WERI-Rb-1 (cell line): ENCODE data around the gene KIRREL3.

Experiments used
- DNase-seq: peaks from one replicate; pipeline ENCODE4 v3.0.0-alpha.2; 2020
- H3K27ac ChIP-seq: fragments of 250-450 bp; sonication (Bioruptor Pico); 2 replicates; pipeline ENCODE4 v1.5.1; 2020; ENCODE audit warnings: mild to moderate bottlenecking, moderate library complexity
- H3K27me3 ChIP-seq: fragments of 250-450 bp; sonication (Bioruptor Pico); 2 replicates; pipeline ENCODE4 v1.5.1; 2021; ENCODE audit warnings: mild to moderate bottlenecking, low read depth, moderate library complexity; ENCODE audit not compliant: insufficient read depth, severe bottlenecking
- H3K36me3 ChIP-seq: fragments of 250-450 bp; sonication (Bioruptor Pico); 2 replicates; pipeline ENCODE4 v1.5.1; 2020; ENCODE audit warnings: mild to moderate bottlenecking, moderate library complexity
- H3K4me3 ChIP-seq: 2 replicates; pipeline ENCODE4 v1.5.1; 2011; ENCODE audit warnings: low read depth, mild to moderate bottlenecking, control low read depth, low read length
- H3K9me3 ChIP-seq: fragments of 250-450 bp; sonication (Bioruptor Pico); 2 replicates; pipeline ENCODE4 v1.5.1; 2021; ENCODE audit warnings: mild to moderate bottlenecking, moderate library complexity; ENCODE audit not compliant: severe bottlenecking
- TF ChIP-seq, protein P1 (sequence below): IDR thresholded peaks from 2 replicates; pipeline ENCODE4 v1.5.1; 2011; ENCODE audit warnings: low read depth, mild to moderate bottlenecking, control low read depth, inconsistent platforms, low read length

Gene KIRREL3

DNA sequence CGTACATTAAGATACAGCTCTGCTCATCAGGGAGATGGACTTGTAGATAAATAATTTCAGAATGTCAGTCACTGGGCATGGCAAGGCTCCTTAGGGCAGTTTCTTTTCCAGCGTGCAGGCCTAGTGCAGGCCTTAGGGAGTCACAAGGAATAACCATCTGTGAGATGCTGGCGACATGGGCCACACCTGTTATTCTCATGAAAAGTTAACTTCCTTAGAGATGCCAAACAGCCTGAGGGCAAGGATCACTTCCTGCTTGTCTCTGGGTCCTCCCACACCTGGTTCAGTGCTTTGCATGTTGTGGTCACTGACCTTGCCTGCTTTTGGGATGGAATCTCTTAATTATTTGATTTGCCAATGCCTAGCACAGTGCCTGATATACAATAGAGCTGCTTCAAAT is 574.5 kb downstream of the KIRREL3 start:
- H3K27ac ChIP-seq, result no peak overlapping the region
- no peaks in the 10 kb centered on the region for H3K9me3 ChIP-seq
- H3K27me3 ChIP-seq, result no peaks in the 10 kb centered on the region
- DNase-seq, result no peak
- TF ChIP-seq, protein P1, sequence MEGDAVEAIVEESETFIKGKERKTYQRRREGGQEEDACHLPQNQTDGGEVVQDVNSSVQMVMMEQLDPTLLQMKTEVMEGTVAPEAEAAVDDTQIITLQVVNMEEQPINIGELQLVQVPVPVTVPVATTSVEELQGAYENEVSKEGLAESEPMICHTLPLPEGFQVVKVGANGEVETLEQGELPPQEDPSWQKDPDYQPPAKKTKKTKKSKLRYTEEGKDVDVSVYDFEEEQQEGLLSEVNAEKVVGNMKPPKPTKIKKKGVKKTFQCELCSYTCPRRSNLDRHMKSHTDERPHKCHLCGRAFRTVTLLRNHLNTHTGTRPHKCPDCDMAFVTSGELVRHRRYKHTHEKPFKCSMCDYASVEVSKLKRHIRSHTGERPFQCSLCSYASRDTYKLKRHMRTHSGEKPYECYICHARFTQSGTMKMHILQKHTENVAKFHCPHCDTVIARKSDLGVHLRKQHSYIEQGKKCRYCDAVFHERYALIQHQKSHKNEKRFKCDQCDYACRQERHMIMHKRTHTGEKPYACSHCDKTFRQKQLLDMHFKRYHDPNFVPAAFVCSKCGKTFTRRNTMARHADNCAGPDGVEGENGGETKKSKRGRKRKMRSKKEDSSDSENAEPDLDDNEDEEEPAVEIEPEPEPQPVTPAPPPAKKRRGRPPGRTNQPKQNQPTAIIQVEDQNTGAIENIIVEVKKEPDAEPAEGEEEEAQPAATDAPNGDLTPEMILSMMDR, result no peak
- H3K36me3 ChIP-seq, result 0 out of 2 replicates have a peak, but pooled peaks cover 5% of the 10 kb centered on the region
- H3K4me3 ChIP-seq, result no peak overlapping the region

DNA sequence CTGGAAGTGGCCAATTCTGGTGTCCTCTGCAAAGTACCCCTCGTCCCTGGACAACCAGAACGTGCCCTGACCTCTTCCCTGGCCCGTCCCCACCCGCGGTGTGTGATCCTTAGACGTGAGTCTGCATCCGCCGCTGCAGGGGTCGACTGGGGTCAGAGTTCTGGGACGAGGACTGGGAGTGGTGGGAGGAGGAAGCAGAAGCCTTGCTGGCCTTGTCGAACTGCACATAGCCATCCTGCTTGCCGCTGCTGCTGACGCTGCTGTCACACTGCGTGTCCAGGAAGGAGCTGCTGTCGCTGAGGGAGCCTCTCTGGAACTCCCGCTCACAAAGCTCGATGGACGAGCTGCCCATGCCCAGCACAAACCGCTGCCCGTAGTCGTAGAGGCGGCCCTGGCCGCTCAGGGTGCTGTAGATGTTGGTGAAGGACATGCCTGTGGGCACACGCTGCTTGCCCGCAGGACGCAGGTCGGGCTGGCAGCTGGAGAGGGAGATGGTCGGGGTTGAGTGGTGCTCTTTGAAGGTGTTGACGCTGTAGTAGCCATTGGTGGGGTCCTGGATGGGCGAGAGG is 576.0 kb downstream of the KIRREL3 start:
- Histone ChIP-seq H3K4me3 (no peak overlapping the region), H3K36me3 (0 out of 2 replicates have a peak, but pooled peaks cover 5% of the 10 kb centered on the region), H3K9me3 (no peaks in the 10 kb centered on the region), H3K27me3 (no peaks in the 10 kb centered on the region), H3K27ac (no peak overlapping the region)
- TF ChIP-seq, protein P1, result no peak
- no peak for DNase-seq

GRCh38 chr11:126423743-126424142 is 576.8 kb downstream of the KIRREL3 start:
- H3K4me3 ChIP-seq, result no peak overlapping the region
- no peak for DNase-seq
- no peaks in the 10 kb centered on the region for H3K27me3 ChIP-seq
- TF ChIP-seq, protein P1, result no peak
- H3K9me3 ChIP-seq, result no peaks in the 10 kb centered on the region
- 0 out of 2 replicates have a peak, but pooled peaks cover 5% of the 10 kb centered on the region for H3K36me3 ChIP-seq
- no peak overlapping the region for H3K27ac ChIP-seq

DNA sequence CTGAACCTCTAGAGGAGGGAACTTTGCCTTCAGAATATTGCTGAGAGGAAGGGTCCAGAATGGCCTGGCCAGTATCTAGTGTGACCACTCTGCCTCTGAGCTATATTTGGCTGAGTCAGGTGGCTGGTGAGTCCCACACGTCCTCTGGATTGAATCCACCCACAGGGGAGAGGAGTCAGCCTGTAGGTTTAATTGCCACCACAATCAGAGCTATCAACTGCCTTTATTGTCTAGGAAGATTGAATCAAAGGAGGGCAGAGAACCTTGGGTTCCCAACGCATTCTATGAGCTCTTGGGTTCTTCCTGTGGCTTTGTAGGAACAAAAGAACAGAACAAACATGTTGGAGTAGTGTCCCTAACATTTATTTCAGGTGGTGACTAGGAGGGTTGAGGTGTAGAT is 577.4 kb downstream of the KIRREL3 start:
- Histone ChIP-seq H3K27me3 (no peaks in the 10 kb centered on the region), H3K36me3 (0 out of 2 replicates have a peak, but pooled peaks cover 5% of the 10 kb centered on the region), H3K27ac (no peak overlapping the region), H3K4me3 (no peak overlapping the region), H3K9me3 (no peaks in the 10 kb centered on the region)
- DNase-seq, result no peak
- TF ChIP-seq, protein P1, result no peak

- 0 out of 2 replicates have a peak, but pooled peaks cover 5% of the 10 kb centered on the region for H3K36me3 ChIP-seq
- no peaks in the 10 kb centered on the region for H3K27me3 ChIP-seq
- no peak overlapping the region for H3K4me3 ChIP-seq
- no peak overlapping the region for H3K27ac ChIP-seq
- TF ChIP-seq, protein P1, result no peak
- no peaks in the 10 kb centered on the region for H3K9me3 ChIP-seq
- DNase-seq, result no peak
Observed at GRCh38 chr11:126422446-126422845, 578.1 kb downstream of the KIRREL3 start.

DNA sequence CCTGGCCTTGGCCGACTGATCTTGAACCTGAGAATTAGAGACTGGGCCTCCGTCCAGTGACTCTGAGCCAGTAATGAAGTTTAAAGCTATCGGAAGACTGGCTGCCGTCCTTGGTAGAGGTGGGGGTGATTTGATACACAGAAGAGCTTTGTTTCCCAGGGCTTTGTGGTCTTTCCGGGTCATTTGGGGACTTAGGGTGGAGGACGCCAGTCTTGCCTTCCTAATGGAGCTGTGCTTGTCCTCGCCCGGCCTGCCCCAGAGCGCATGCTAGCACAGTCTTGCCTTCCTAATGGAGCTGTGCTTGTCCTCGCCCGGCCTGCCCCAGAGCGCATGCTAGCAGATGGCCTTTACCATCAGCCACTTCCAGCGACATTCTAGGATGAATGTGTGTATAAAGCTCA is 579.3 kb downstream of the KIRREL3 start:
- H3K36me3 ChIP-seq, result peaks cover 7% of the 10 kb centered on the region; the same call in 1 of the 2 replicates
- H3K4me3 ChIP-seq, result no peak overlapping the region
- DNase-seq, result peak; percentile 93
- peak overlapping the region; percentile 28; the same call in 1 of the 2 replicates for H3K27ac ChIP-seq
- TF ChIP-seq, protein P1, result no peak
- H3K9me3 ChIP-seq, result no peaks in the 10 kb centered on the region
- H3K27me3 ChIP-seq, result no peaks in the 10 kb centered on the region
